ENCODE measurements around the gene FBXO8.

GRCh38 chr4:174274436-174274835, 9.0 kb downstream of the FBXO8 start:
- no peak for TF ChIP-seq CTCF (IDR thresholded peaks at IDR 0.05)
- TF ChIP-seq POLR2A (IDR thresholded peaks at IDR 0.05) = no peak
